ENCODE data around the gene IL1R1. TPM values are rescaled to one million over a fixed set of nuclear protein-coding genes. Genes with fewer than 3 reads are reported as not detected.
"Not testable (repeated sequence)": the region's sequence is repeated elsewhere in the genome, so short reads cannot be mapped to it uniquely, and the experiment has no call there.

The IL1R1 gene
- total RNA-seq, 1 experiment from 2014 or later: 23.5 TPM

DNA sequence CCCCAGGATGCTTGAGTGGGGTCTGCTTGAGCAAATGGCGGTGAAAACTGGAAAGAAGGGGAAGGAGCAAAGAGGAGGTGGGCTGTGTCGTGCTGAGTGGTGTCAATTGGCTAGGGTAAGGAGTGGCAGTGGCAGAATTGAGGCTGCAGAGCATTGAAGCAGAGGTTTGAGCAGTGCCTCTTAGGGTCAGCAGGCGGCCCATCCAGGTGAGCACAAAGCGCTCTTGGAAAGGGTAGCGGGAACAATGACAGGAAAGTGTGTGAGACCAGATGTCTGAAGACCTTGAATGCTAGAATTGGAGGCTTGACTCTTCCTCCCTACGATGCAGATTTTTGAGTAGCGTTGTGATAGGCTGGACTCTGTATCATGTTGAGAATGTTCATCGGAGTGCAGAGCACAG lies 39.3 kb upstream of the IL1R1 start:
- H3K4me1 Mint-ChIP-seq (ENCODE audit: low read depth, unreplicated experiment): peaks cover 58% of the 10 kb centered on the region
- Histone ChIP-seq H3K4me1 (peaks cover 62% of the 10 kb centered on the region), H3K36me3 (ENCODE audit: control insufficient read depth, insufficient read depth, low read length) (0 out of 2 replicates have a peak, but pooled peaks cover 1% of the 10 kb centered on the region), H3K27me3 (replicated peaks; ENCODE audit: control insufficient read depth, insufficient read depth, low read length) (no peaks in the 10 kb centered on the region), H3K4me3 (ENCODE audit: low read depth, low read length) (no peak overlapping the region), H3K9me3 (peaks cover 3% of the 10 kb centered on the region; the same call in 1 of the 2 replicates)
- no TSS peak for BruUV-seq (replicated peaks)
- intact Hi-C loops (cut with micrococcal nuclease; ENCODE audit: unreplicated experiment): no loop called here
- no peak for TF ChIP-seq CTCF (IDR thresholded peaks at IDR 0.05; ENCODE audit: insufficient read depth in 1 of 2, low read depth in 1 of 2, low read length in 1 of 2, severe bottlenecking in 1 of 2, unreplicated experiment in 1 of 2)
- ChIA-PET POLR2A (no interaction called here), CTCF (no interaction called here)
- no peaks in the 10 kb centered on the region for H3K36me3 Mint-ChIP-seq (ENCODE audit: insufficient read depth, unreplicated experiment)
- no peak for DNase-seq
- H3K27ac Mint-ChIP-seq (ENCODE audit: unreplicated experiment): no peak overlapping the region
- no peak overlapping the region for H3K4me3 Mint-ChIP-seq (ENCODE audit: unreplicated experiment)
- no peaks in the 10 kb centered on the region for H3K9me3 Mint-ChIP-seq (ENCODE audit: unreplicated experiment)
- H3K27me3 Mint-ChIP-seq (ENCODE audit: insufficient read depth, unreplicated experiment): no peaks in the 10 kb centered on the region

- Histone ChIP-seq H3K9me3 (peaks cover 3% of the 10 kb centered on the region; the same call in 1 of the 2 replicates), H3K36me3 (ENCODE audit: control insufficient read depth, insufficient read depth, low read length) (0 out of 2 replicates have a peak, but pooled peaks cover 1% of the 10 kb centered on the region), H3K4me1 (peaks cover 64% of the 10 kb centered on the region), H3K4me3 (ENCODE audit: low read depth, low read length) (no peak overlapping the region), H3K27me3 (replicated peaks; ENCODE audit: control insufficient read depth, insufficient read depth, low read length) (no peaks in the 10 kb centered on the region)
- Mint-ChIP-seq H3K36me3 (ENCODE audit: insufficient read depth, unreplicated experiment) (no peaks in the 10 kb centered on the region), H3K9me3 (ENCODE audit: unreplicated experiment) (no peaks in the 10 kb centered on the region), H3K4me3 (ENCODE audit: unreplicated experiment) (no peak overlapping the region), H3K27me3 (ENCODE audit: insufficient read depth, unreplicated experiment) (no peaks in the 10 kb centered on the region), H3K27ac (ENCODE audit: unreplicated experiment) (peak overlapping the region; percentile 72), H3K4me1 (ENCODE audit: low read depth, unreplicated experiment) (peaks cover 62% of the 10 kb centered on the region)
- intact Hi-C loops (cut with micrococcal nuclease; ENCODE audit: unreplicated experiment): no loop called here
- CTCF ChIA-PET: interaction anchor here (0.6 kb wide), 1 partner anchor 275 kb away, joined by 3 read pairs; no protein-coding TSS in a partner anchor
- no peak for TF ChIP-seq CTCF (IDR thresholded peaks at IDR 0.05; ENCODE audit: insufficient read depth in 1 of 2, low read depth in 1 of 2, low read length in 1 of 2, severe bottlenecking in 1 of 2, unreplicated experiment in 1 of 2)
- no TSS peak for BruUV-seq (replicated peaks)
- POLR2A ChIA-PET: interaction anchor here (0.6 to 1.0 kb wide), 2 partner anchors 38 to 39 kb away, joined by 3 read pairs; no protein-coding TSS in a partner anchor
- DNase-seq: no peak
These were observed 38.3 kb upstream of the IL1R1 start for GRCh38 chr2:102103992-102104871.

DNA sequence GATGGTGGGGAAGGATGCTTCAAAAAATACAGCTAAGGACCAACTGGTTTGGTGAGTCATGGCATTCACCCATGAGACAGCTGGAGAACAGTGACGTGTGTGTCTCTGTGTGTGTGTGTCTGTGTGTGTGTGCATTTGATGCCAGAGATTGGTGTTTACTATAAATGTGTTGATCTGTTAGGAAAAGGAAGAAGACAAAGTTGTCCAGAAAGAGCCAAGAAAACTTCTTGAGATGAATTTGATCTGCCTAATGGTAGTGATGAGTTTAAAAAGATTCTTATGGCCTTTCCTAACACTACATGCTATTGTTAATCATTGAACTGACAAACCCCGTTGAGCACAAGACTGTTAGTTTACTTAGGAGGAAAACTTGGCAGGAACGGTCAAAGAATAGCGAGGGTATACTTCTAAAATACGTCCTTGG lies 36.4 kb upstream of the IL1R1 start:
- no peak for TF ChIP-seq CTCF (IDR thresholded peaks at IDR 0.05; ENCODE audit: insufficient read depth in 1 of 2, low read depth in 1 of 2, low read length in 1 of 2, severe bottlenecking in 1 of 2, unreplicated experiment in 1 of 2)
- H3K4me1 Mint-ChIP-seq (ENCODE audit: low read depth, unreplicated experiment): peaks cover 59% of the 10 kb centered on the region
- H3K4me3 ChIP-seq (ENCODE audit: low read depth, low read length): no peak overlapping the region
- ChIA-PET CTCF (interaction anchor here (0.8 to 1.1 kb wide), 2 partner anchors 60 to 86 kb away, joined by 3 read pairs; no protein-coding TSS in a partner anchor), POLR2A (no interaction called here)
- DNase-seq: no peak
- intact Hi-C loops (cut with micrococcal nuclease; ENCODE audit: unreplicated experiment): loop anchor here (2.0 to 5.0 kb wide), 2 partner anchors 41 to 84 kb away; no protein-coding TSS in a partner anchor
- no peaks in the 10 kb centered on the region for H3K9me3 Mint-ChIP-seq (ENCODE audit: unreplicated experiment)
- no TSS peak for BruUV-seq (replicated peaks)
- H3K27me3 Mint-ChIP-seq (ENCODE audit: insufficient read depth, unreplicated experiment): no peaks in the 10 kb centered on the region
- peaks cover 3% of the 10 kb centered on the region; the same call in 1 of the 2 replicates for H3K9me3 ChIP-seq
- peak overlapping the region; percentile 17 for H3K4me3 Mint-ChIP-seq (ENCODE audit: unreplicated experiment)
- no peaks in the 10 kb centered on the region for H3K27me3 ChIP-seq (replicated peaks; ENCODE audit: control insufficient read depth, insufficient read depth, low read length)
- no peaks in the 10 kb centered on the region for H3K36me3 ChIP-seq (ENCODE audit: control insufficient read depth, insufficient read depth, low read length)
- H3K36me3 Mint-ChIP-seq (ENCODE audit: insufficient read depth, unreplicated experiment): no peaks in the 10 kb centered on the region
- peak overlapping the region; percentile 31 for H3K27ac Mint-ChIP-seq (ENCODE audit: unreplicated experiment)
- peaks cover 44% of the 10 kb centered on the region for H3K4me1 ChIP-seq

- DNase-seq; H3K36me3 Mint-ChIP-seq (ENCODE audit: insufficient read depth, unreplicated experiment); BruUV-seq (replicated peaks); H3K36me3 ChIP-seq (ENCODE audit: control insufficient read depth, insufficient read depth, low read length); H3K27me3 ChIP-seq (replicated peaks; ENCODE audit: control insufficient read depth, insufficient read depth, low read length); POLR2A ChIA-PET; H3K9me3 Mint-ChIP-seq (ENCODE audit: unreplicated experiment); H3K27me3 Mint-ChIP-seq (ENCODE audit: insufficient read depth, unreplicated experiment); H3K4me3 ChIP-seq (ENCODE audit: low read depth, low read length); H3K9me3 ChIP-seq: not testable (repeated sequence)
- intact Hi-C loops (cut with micrococcal nuclease; ENCODE audit: unreplicated experiment): loop anchor here (2.0 to 5.0 kb wide), 2 partner anchors 42 to 85 kb away; no protein-coding TSS in a partner anchor
- CTCF ChIA-PET: interaction anchor here (0.6 to 0.8 kb wide), 2 partner anchors 31 to 35 kb away, joined by 3 read pairs; partner anchors contain the start of gene IL1R1
- Mint-ChIP-seq H3K27ac (ENCODE audit: unreplicated experiment) (peak overlapping the region; percentile 38), H3K4me1 (ENCODE audit: low read depth, unreplicated experiment) (peaks cover 55% of the 10 kb centered on the region), H3K4me3 (ENCODE audit: unreplicated experiment) (peak overlapping the region; percentile 54)
- H3K4me1 ChIP-seq: peaks cover 41% of the 10 kb centered on the region
These were observed 35.5 kb upstream of the IL1R1 start for GRCh38 chr2:102106813-102107740.
